Ovary (tissue), 9 donors: ENCODE measurements around the gene APOL6. TPM values are rescaled to one million over a fixed set of nuclear protein-coding genes. Genes with fewer than 3 reads are reported as not detected.

Experiments used
- DNase-seq, 5 donors: peaks; one replicate each; pipeline ENCODE4 v3.0.0-alpha.2; 2019 to 2020
- H3K27ac ChIP-seq, 2 donors: fragments of 200-600 bp; one replicate each; pipeline versions ENCODE4 v1.5.1 to v1.8.0; 2019 to 2022
- H3K27me3 ChIP-seq: fragments of 200-600 bp; one replicate; pipeline ENCODE4 v1.8.0; 2022
- H3K36me3 ChIP-seq: fragments of 200-600 bp; sonication (generic); one replicate; pipeline ENCODE4 v1.5.1; 2019
- H3K4me1 ChIP-seq: one replicate; pipeline ENCODE4 v1.8.1; 2013; ENCODE audit warnings: mild to moderate bottlenecking, moderate library complexity; ENCODE audit not compliant: insufficient read depth
- H3K4me3 ChIP-seq: fragments of 200-600 bp; sonication (generic); one replicate; pipeline ENCODE4 v1.5.1; 2017
- H3K9me3 ChIP-seq, 2 donors: fragments of 200-600 bp in 1 of 2; sonication (generic) in 1 of 2; one replicate each; pipeline versions ENCODE4 v1.5.1 to v1.8.1; 2013 to 2019; ENCODE audit warnings: mild to moderate bottlenecking in 1 of 2, moderate library complexity in 1 of 2
- EP300 ChIP-seq: sonication (generic); formaldehyde crosslinking; IDR thresholded peaks from one replicate; pipeline ENCODE4 v1.6.1; 2017; ENCODE audit warnings: antibody characterized with exemption
- POLR2A ChIP-seq: fragments of 450-650 bp; IDR thresholded peaks from one replicate; pipeline ENCODE4 v1.6.1; 2017; ENCODE audit warnings: antibody characterized with exemption, mild to moderate bottlenecking, moderate library complexity
- WGBS, 3 donors: extraction: QIAGEN DNeasy Blood & Tissue Kit in 1 of 3; methylation state at CpG; one replicate each; pipeline versions ENCODE4 v1.1.5 to v1.1.7; 2013 to 2017; 5-methylcytosine and 5-hydroxymethylcytosine counted together
- intact Hi-C, 4 donors: fragments of 100-400 bp; cut with DNase I; formaldehyde crosslinking; loops; one replicate each; pipeline versions ENCODE4 v1.11.0 to v1.15.1; 2022 to 2023
- polyA plus RNA-seq, 2 donors: library from polyadenylated mRNA; stranded (reverse); fragments of 200-250 nt in 1 of 2; fragments of 350-450 nt in 1 of 2; fragmentation: Illumina TruSeq in 1 of 2; extraction: RNeasy Lipid Tissue Mini Kit (QIAGEN cat#74804) in 1 of 2; gene quantifications; one replicate each; pipeline ENCODE4 v1.2.3, GENCODE V29; 2013 to 2014
- total RNA-seq, 7 donors: library from RNA; depleted of rRNA in 2 of 7; stranded (reverse); fragments of >200 nt in 2 of 7; fragmentation: NEBNext Ultra II Directional in 3 of 7; extraction: Animal tissue kit (Norgen Biotek cat#: 25700) in 3 of 7; gene quantifications; one replicate each; pipeline versions ENCODE4 v1.1.0 to v1.2.4, GENCODE V29; 2016 to 2023
- TF ChIP-seq, protein P1 (sequence below), 3 donors: fragments of 450-650 bp in 2 of 3; fragments of 200-600 bp in 1 of 3; IDR thresholded peaks; one replicate each; pipeline versions ENCODE4 v1.5.1 to v1.8.0; 2016 to 2022; ENCODE audit warnings: antibody characterized with exemption in 3 of 3, mild to moderate bottlenecking in 1 of 3
- donor health status: DM: no; HTN: no; CAD: no; lungs with moderate emphysema.
- donor health status: DM: no; HTN: no; CAD: no.
- donor health status: Bipolar disorder and iron deficiency.
- donor health status: DM: yes; HTN: yes; CAD: no.
- donor health status: DM: no; HTN: no; CAD: no.
- donor health status: DM: yes; HTN: yes; CAD: no.

APOL6 gene
- total and polyA plus RNA-seq, 9 donors: 11.1 to 34.1 (median 18.6) TPM

DNA sequence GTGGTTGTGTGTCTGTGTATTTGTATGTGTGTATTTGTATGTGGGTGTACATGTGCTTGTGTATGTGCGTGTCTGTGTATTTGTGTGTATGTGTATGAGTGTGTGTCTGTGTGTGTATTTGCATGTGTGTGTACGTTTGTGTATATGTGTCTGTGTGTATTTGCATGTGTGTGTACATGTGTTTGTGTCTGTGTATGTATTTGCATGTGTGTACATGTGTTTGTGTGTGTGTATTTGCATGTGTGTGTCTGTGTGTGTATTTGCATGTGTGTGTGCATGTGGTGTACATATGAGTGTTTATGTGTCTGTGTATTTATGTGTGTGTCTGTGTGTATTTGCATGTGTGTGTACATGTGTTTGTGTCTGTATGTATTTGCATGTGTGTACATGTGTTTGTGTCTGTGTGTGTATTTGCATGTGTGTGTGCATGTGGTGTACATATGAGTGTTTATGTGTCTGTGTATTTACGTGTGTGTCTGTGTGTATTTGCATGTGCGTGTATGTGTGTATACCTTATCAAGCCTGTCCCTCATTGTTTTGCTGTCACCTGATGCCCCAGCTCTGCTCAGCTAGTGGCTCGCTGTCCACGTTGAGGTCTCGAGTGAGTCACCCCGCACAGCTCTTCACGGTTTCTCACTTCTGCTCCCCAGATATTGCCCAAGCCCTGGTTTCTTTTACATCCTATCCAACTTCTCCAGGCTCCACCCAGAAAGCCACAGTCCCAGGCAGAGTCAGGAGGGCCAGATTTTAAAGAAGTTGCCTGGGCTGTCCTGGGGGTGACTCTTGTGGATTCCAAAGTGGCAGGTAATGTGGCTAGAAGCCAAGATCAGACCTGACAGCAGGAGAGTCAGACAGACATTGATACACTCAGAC is 46.3 kb upstream of the APOL6 start:
- 72 to 80% (median 75%) methylated on average over 9 of the region's 9 CpGs for WGBS, 3 donors
- TF ChIP-seq POLR2A (no peak), EP300 (no peak)
- TF ChIP-seq, protein P1, sequence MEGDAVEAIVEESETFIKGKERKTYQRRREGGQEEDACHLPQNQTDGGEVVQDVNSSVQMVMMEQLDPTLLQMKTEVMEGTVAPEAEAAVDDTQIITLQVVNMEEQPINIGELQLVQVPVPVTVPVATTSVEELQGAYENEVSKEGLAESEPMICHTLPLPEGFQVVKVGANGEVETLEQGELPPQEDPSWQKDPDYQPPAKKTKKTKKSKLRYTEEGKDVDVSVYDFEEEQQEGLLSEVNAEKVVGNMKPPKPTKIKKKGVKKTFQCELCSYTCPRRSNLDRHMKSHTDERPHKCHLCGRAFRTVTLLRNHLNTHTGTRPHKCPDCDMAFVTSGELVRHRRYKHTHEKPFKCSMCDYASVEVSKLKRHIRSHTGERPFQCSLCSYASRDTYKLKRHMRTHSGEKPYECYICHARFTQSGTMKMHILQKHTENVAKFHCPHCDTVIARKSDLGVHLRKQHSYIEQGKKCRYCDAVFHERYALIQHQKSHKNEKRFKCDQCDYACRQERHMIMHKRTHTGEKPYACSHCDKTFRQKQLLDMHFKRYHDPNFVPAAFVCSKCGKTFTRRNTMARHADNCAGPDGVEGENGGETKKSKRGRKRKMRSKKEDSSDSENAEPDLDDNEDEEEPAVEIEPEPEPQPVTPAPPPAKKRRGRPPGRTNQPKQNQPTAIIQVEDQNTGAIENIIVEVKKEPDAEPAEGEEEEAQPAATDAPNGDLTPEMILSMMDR (IDR thresholded peaks at IDR 0.05): no peak
- intact Hi-C loops: no loop called here
- no peaks in the 10 kb centered on the region for H3K36me3 ChIP-seq
- H3K9me3 ChIP-seq: no peaks in the 10 kb centered on the region
- no peak overlapping the region for H3K4me3 ChIP-seq
- H3K4me1 ChIP-seq: peaks cover 5% of the 10 kb centered on the region
- H3K27me3 ChIP-seq: no peaks in the 10 kb centered on the region
- H3K27ac ChIP-seq: no peak overlapping the region
- DNase-seq: no peak

DNA sequence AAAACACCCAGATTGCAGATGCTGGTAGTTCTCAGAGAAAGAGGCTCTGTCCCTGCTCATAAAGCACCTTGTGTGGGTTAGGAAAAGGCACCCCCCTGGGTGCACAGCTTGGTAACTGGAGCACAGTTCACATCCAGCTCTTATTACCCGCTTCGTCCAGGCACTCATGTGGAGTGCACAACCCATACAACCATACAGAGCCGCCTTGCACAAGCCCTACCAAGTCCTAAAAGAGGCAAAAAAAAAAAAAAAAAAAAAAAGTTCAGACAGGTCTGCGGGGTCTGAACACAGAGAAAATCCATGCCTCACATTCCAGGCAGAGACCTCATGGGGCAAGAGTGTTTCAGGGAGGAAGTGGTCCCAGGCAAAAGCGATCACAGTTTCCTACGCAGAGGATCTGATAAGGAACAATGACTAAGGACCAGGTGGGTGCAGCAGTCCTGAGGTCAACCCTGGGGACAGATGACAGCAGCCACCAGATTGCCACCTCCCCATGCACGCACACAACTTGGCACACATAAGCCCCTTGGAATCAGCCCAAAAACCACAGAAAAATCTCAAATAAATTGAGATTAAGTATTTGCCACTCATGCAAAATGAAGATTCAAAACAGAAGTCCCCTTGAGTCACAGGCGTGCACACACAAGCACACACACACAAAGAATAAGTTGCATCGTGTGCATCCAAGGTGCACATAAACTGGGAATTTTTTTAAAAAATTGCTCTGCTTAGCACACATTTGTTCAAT is 43.5 kb upstream of the APOL6 start:
- TF ChIP-seq, protein P1 (IDR thresholded peaks at IDR 0.05): no peak
- TF ChIP-seq POLR2A: no peak
- no peak for TF ChIP-seq EP300
- WGBS, 3 donors: 60 to 66% (median 62%) methylated on average over 9 of the region's 9 CpGs
- DNase-seq: no peak

DNA sequence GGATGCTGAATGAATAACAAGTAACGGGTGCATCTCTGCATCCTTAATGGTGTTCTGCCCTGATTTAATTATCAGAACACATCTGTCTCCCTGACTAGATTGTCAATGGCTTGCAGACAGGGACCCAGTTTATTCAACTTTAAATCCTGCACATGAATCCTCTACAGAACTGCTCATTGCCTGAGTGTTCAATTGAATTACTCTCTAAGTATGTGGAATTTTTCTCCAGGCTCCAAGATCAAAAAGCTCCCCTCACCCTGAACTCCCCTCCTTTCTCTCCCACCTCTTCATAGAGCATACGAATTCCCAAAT is 42.9 kb upstream of the APOL6 start:
- no peak overlapping the region for H3K4me3 ChIP-seq
- 52 to 65% (median 59%) methylated on average over 2 of the region's 2 CpGs for WGBS, 3 donors
- intact Hi-C loops: no loop called here
- H3K9me3 ChIP-seq: no peaks in the 10 kb centered on the region
- no peak overlapping the region for H3K27ac ChIP-seq
- no peaks in the 10 kb centered on the region for H3K36me3 ChIP-seq
- TF ChIP-seq EP300: no peak
- TF ChIP-seq POLR2A: no peak
- TF ChIP-seq, protein P1 (IDR thresholded peaks at IDR 0.05): no peak
- no peaks in the 10 kb centered on the region for H3K27me3 ChIP-seq
- peaks cover 5% of the 10 kb centered on the region for H3K4me1 ChIP-seq
- DNase-seq: no peak

More for the DNA sequence above, 43.5 kb upstream of the APOL6 start:
- intact Hi-C loops: no loop called here
- Histone ChIP-seq H3K9me3 (no peaks in the 10 kb centered on the region), H3K4me3 (no peak overlapping the region), H3K4me1 (peaks cover 5% of the 10 kb centered on the region), H3K27me3 (no peaks in the 10 kb centered on the region), H3K36me3 (no peaks in the 10 kb centered on the region), H3K27ac (no peak overlapping the region)

DNA sequence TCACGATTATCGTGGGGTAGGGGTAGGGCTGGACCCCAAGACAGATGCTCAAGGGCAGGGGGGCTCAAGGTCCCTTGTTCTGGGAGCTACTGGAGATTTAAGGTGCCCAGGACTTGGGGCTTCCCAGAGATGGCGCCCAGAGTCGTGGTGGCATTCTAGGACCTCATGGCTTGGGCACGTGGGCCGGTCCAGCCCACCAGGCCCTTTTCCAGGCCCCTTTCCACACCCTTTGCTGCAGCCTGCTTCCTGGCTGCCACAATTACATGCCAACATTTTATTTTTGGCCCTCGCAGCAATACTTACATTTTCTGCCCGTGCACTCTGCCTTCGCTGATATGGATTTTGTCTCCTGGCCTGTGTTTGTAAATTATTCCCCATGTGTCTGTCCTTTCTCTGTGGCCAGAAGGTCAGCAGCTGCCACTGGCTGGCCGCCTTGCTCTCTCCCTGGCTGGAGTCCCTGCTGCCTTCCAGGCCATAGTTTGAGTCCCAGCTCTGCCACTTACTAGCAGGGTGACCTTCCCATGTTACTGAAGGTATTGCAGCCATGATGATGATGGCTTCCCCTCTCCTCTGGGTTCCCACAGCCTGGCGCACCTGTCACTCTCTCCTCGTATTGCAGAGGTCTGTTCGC is 42.3 kb upstream of the APOL6 start:
- H3K4me1 ChIP-seq: peaks cover 5% of the 10 kb centered on the region
- no peaks in the 10 kb centered on the region for H3K27me3 ChIP-seq
- peak in 1 of 5 donors; percentile 30 for DNase-seq
- H3K27ac ChIP-seq: peak overlapping the region in 1 of 2 donors; percentile 8
- no peaks in the 10 kb centered on the region for H3K9me3 ChIP-seq
- WGBS, 3 donors: 49 to 71% (median 58%) methylated on average over 13 of the region's 13 CpGs
- H3K4me3 ChIP-seq: no peak overlapping the region
- no peak for TF ChIP-seq POLR2A
- no peak for TF ChIP-seq EP300
- TF ChIP-seq, protein P1 (IDR thresholded peaks at IDR 0.05): no peak
- no peaks in the 10 kb centered on the region for H3K36me3 ChIP-seq
- intact Hi-C loops: no loop called here
